HEK293 (cell line): ENCODE results near the gene CDK11B.

Source experiments
- REPIN1 ChIP-seq: fragments of 450-650 bp; formaldehyde crosslinking; IDR thresholded peaks from 2 replicates; pipeline ENCODE4 v1.5.1; 2017; ENCODE audit warnings: missing biosample characterization, missing genetic modification characterization, low read depth
- SALL2 ChIP-seq: fragments of 450-650 bp; formaldehyde crosslinking; IDR thresholded peaks from 2 replicates; pipeline ENCODE4 v1.5.0; 2017; ENCODE audit warnings: missing biosample characterization, mild to moderate bottlenecking, missing genetic modification characterization, borderline replicate concordance
- ZNF416 ChIP-seq: fragments of 450-650 bp; formaldehyde crosslinking; IDR thresholded peaks from 2 replicates; pipeline ENCODE4 v1.5.1; 2016; ENCODE audit warnings: missing biosample characterization, missing genetic modification characterization
- ZNF530 ChIP-seq: fragments of 450-650 bp; formaldehyde crosslinking; IDR thresholded peaks from 2 replicates; pipeline ENCODE4 v1.5.1; 2016; ENCODE audit warnings: low read depth, missing biosample characterization, missing genetic modification characterization
- TF ChIP-seq, protein P1 (sequence below): fragments of 450-650 bp; formaldehyde crosslinking; IDR thresholded peaks from 2 replicates; pipeline ENCODE4 v1.5.1; 2016; ENCODE audit warnings: missing biosample characterization, missing genetic modification characterization
- TF ChIP-seq, protein P2 (sequence below): fragments of 450-650 bp; formaldehyde crosslinking; conservative IDR thresholded peaks from 2 replicates; pipeline ENCODE4 v1.5.1; 2016; ENCODE audit warnings: low read depth, missing biosample characterization, missing genetic modification characterization
- TF ChIP-seq, protein P3 (sequence below): fragments of 450-650 bp; formaldehyde crosslinking; IDR thresholded peaks from 2 replicates; pipeline ENCODE4 v1.5.1; 2016; ENCODE audit warnings: missing biosample characterization, missing genetic modification characterization

DNA sequence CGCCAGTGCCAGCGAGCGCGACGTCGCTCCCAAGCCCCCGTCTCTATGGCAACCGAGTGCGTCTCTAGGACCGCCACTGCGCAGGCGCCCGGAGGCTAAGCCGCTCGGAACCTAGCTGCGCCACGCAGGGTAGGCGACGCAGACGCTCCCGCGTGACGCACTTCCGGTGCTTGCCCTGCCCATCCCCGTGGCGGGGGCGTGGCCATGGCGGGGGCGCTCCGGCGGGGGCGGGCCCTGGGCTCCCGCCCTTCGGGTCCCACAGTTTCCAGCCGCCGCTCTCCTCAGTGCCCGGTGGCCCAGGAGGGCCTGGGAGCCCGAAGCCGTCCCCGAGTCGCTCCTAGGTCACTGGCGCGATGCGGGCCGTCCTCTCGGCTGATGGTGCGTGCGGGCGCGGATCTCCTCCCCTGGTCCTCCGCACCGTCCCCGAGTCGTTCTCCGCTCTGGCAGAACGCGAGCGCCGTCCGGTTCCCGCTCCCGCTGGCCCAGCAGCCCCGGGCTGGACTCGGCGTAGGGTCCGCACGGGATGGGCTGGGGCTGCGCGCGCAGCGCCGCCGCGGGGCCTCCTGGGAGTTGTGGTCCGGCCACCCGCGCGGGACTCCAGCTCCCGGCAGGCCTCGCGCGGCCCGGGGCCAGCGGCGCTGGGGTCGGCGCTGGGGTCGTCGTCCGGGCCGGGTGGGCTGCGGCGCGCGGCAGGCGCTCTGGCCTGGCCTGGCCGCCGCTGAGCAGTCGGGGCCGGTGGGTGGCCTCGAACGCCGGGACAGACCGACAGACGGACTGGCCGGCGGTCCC lies 43.4 kb downstream of the CDK11B start, which contains the start of gene MIB2:
- TF ChIP-seq REPIN1 (tag by site-specific recombination): peak; percentile 84; the same call in 1 of the 2 replicates
- TF ChIP-seq, protein P1, sequence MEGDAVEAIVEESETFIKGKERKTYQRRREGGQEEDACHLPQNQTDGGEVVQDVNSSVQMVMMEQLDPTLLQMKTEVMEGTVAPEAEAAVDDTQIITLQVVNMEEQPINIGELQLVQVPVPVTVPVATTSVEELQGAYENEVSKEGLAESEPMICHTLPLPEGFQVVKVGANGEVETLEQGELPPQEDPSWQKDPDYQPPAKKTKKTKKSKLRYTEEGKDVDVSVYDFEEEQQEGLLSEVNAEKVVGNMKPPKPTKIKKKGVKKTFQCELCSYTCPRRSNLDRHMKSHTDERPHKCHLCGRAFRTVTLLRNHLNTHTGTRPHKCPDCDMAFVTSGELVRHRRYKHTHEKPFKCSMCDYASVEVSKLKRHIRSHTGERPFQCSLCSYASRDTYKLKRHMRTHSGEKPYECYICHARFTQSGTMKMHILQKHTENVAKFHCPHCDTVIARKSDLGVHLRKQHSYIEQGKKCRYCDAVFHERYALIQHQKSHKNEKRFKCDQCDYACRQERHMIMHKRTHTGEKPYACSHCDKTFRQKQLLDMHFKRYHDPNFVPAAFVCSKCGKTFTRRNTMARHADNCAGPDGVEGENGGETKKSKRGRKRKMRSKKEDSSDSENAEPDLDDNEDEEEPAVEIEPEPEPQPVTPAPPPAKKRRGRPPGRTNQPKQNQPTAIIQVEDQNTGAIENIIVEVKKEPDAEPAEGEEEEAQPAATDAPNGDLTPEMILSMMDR (tag by site-specific recombination): no peak
- no peak for TF ChIP-seq SALL2
- no peak for TF ChIP-seq ZNF416
- TF ChIP-seq ZNF530 (tag by site-specific recombination): no peak
- TF ChIP-seq, protein P2, sequence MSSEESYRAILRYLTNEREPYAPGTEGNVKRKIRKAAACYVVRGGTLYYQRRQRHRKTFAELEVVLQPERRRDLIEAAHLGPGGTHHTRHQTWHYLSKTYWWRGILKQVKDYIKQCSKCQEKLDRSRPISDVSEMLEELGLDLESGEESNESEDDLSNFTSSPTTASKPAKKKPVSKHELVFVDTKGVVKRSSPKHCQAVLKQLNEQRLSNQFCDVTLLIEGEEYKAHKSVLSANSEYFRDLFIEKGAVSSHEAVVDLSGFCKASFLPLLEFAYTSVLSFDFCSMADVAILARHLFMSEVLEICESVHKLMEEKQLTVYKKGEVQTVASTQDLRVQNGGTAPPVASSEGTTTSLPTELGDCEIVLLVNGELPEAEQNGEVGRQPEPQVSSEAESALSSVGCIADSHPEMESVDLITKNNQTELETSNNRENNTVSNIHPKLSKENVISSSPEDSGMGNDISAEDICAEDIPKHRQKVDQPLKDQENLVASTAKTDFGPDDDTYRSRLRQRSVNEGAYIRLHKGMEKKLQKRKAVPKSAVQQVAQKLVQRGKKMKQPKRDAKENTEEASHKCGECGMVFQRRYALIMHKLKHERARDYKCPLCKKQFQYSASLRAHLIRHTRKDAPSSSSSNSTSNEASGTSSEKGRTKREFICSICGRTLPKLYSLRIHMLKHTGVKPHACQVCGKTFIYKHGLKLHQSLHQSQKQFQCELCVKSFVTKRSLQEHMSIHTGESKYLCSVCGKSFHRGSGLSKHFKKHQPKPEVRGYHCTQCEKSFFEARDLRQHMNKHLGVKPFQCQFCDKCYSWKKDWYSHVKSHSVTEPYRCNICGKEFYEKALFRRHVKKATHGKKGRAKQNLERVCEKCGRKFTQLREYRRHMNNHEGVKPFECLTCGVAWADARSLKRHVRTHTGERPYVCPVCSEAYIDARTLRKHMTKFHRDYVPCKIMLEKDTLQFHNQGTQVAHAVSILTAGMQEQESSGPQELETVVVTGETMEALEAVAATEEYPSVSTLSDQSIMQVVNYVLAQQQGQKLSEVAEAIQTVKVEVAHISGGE (tag by site-specific recombination): peak; percentile 83
- TF ChIP-seq, protein P3, sequence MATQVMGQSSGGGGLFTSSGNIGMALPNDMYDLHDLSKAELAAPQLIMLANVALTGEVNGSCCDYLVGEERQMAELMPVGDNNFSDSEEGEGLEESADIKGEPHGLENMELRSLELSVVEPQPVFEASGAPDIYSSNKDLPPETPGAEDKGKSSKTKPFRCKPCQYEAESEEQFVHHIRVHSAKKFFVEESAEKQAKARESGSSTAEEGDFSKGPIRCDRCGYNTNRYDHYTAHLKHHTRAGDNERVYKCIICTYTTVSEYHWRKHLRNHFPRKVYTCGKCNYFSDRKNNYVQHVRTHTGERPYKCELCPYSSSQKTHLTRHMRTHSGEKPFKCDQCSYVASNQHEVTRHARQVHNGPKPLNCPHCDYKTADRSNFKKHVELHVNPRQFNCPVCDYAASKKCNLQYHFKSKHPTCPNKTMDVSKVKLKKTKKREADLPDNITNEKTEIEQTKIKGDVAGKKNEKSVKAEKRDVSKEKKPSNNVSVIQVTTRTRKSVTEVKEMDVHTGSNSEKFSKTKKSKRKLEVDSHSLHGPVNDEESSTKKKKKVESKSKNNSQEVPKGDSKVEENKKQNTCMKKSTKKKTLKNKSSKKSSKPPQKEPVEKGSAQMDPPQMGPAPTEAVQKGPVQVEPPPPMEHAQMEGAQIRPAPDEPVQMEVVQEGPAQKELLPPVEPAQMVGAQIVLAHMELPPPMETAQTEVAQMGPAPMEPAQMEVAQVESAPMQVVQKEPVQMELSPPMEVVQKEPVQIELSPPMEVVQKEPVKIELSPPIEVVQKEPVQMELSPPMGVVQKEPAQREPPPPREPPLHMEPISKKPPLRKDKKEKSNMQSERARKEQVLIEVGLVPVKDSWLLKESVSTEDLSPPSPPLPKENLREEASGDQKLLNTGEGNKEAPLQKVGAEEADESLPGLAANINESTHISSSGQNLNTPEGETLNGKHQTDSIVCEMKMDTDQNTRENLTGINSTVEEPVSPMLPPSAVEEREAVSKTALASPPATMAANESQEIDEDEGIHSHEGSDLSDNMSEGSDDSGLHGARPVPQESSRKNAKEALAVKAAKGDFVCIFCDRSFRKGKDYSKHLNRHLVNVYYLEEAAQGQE (tag by site-specific recombination): peak; percentile 52; the same call in 1 of the 2 replicates
